Caco-2 (cell line): Measurements from ENCODE around the gene JAKMIP3. TPM values are rescaled to one million over a fixed set of nuclear protein-coding genes. Genes with fewer than 3 reads are reported as not detected.

Experiments
- BruUV-seq: library from RNA; stranded (reverse); fragments of 400-500 nt; replicated peaks from 2 replicates; lab custom pipeline; 2021; lab: Mats Ljungman, UMichigan
- CTCF ChIA-PET: fragments of 300-600 bp; sonication (Branson Sonifier 250); formaldehyde crosslinking; loops from one replicate; lab custom pipeline; 2022; ENCODE audit warnings: antibody characterized with exemption; lab: Charles Lee
- POLR2A ChIA-PET: fragments of 300-600 bp; sonication (Branson Sonifier 250); formaldehyde crosslinking; loops from one replicate; lab custom pipeline; 2022; ENCODE audit warnings: antibody characterized with exemption; lab: Charles Lee
- DNase-seq, 2 experiments: peaks; one replicate each; pipeline versions ENCODE4 v3.0.0 to v3.0.0-alpha.2; 2020 to 2022
- H3K27me3 ChIP-seq: replicated peaks from 2 replicates; pipeline ENCODE4 v1.6.0; 2011; ENCODE audit warnings: low read length; ENCODE audit not compliant: control insufficient read depth, insufficient read depth
- H3K36me3 ChIP-seq: 2 replicates; pipeline ENCODE4 v1.5.1; 2011; ENCODE audit warnings: low read length; ENCODE audit not compliant: control insufficient read depth, insufficient read depth
- H3K4me1 ChIP-seq: fragments of 250-450 bp; sonication (Bioruptor Pico); 2 replicates; pipeline ENCODE4 v1.5.1; 2020; ENCODE audit warnings: mild to moderate bottlenecking
- H3K4me3 ChIP-seq: 2 replicates; pipeline ENCODE4 v1.5.1; 2011; ENCODE audit warnings: low read depth, mild to moderate bottlenecking, control low read depth, low read length
- H3K9me3 ChIP-seq: fragments of 250-450 bp; sonication (Bioruptor Pico); 2 replicates; pipeline ENCODE4 v1.5.1; 2020; ENCODE audit warnings: mild to moderate bottlenecking, moderate library complexity
- H3K27ac Mint-ChIP-seq: one replicate; pipeline ENCODE4 v1.8.0; 2022; ENCODE audit warnings: mixed read lengths; ENCODE audit not compliant: unreplicated experiment
- H3K27me3 Mint-ChIP-seq: one replicate; pipeline ENCODE4 v1.8.0; 2022; ENCODE audit warnings: mixed read lengths; ENCODE audit not compliant: insufficient read depth, unreplicated experiment
- H3K36me3 Mint-ChIP-seq: one replicate; pipeline ENCODE4 v1.8.0; 2022; ENCODE audit warnings: mild to moderate bottlenecking, mixed read lengths; ENCODE audit not compliant: insufficient read depth, unreplicated experiment
- H3K4me1 Mint-ChIP-seq: one replicate; pipeline ENCODE4 v1.8.0; 2022; ENCODE audit warnings: low read depth, mixed read lengths; ENCODE audit not compliant: unreplicated experiment
- H3K4me3 Mint-ChIP-seq: one replicate; pipeline ENCODE4 v1.8.0; 2022; ENCODE audit warnings: mild to moderate bottlenecking, moderate library complexity, mixed read lengths; ENCODE audit not compliant: unreplicated experiment
- H3K9me3 Mint-ChIP-seq: one replicate; pipeline ENCODE4 v1.8.0; 2022; ENCODE audit warnings: mixed read lengths; ENCODE audit not compliant: unreplicated experiment
- CTCF ChIP-seq, 2 experiments: fragments of 200-600 bp in 1 of 2; IDR thresholded peaks; 1 replicate in 1 of 2; 2 replicates in 1 of 2; pipeline versions ENCODE4 v1.5.1 to v1.8.0; 2011 to 2022; ENCODE audit warnings: antibody characterized with exemption in 1 of 2, control low read depth in 1 of 2, inconsistent platforms in 1 of 2, low read depth in 1 of 2, low read length in 1 of 2, mild to moderate bottlenecking in 1 of 2, moderate library complexity in 1 of 2; ENCODE audit not compliant: insufficient read depth in 1 of 2, severe bottlenecking in 1 of 2, unreplicated experiment in 1 of 2
- intact Hi-C: fragments of 100-400 bp; cut with micrococcal nuclease; formaldehyde crosslinking; loops from one replicate; pipeline ENCODE4 v1.10.0; 2022; ENCODE audit not compliant: unreplicated experiment
- total RNA-seq: library from RNA; stranded (reverse); gene quantifications from 2 replicates; pipeline ENCODE4 v1.2.3, GENCODE V29; 2022

The JAKMIP3 gene
- total RNA-seq, 1 experiment from 2014 or later: 0.50 TPM

DNA sequence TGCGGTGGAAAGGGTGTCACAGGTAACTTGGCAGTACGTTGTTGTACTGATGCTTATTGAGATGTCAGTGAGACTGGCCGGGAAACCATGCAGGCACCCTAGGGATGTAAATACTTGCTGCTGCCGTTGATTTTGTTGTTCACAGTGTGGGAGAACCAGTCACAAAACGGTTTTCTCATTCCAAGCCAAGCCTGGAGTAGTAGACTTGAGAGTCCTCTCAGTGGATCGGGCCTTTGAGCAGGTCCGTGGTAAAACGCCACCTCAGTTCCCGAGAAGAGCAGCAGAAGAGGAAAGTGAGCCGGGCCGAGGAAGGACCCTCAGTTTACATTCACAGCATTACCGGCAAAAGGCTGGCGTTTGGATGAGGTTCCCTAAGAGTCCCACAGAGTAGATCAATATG is 1.1 kb downstream of the JAKMIP3 start:
- H3K4me3 ChIP-seq: no peak overlapping the region
- intact Hi-C loops: no loop called here
- no peaks in the 10 kb centered on the region for H3K27me3 ChIP-seq
- BruUV-seq: no TSS peak
- Mint-ChIP-seq H3K27ac (peak overlapping the region; percentile 79), H3K36me3 (no peaks in the 10 kb centered on the region), H3K4me1 (no peaks in the 10 kb centered on the region), H3K27me3 (peaks cover 6% of the 10 kb centered on the region), H3K4me3 (peak overlapping the region; percentile 78), H3K9me3 (no peaks in the 10 kb centered on the region)
- no peaks in the 10 kb centered on the region; the same call in 1 of the 2 replicates for H3K36me3 ChIP-seq
- no peaks in the 10 kb centered on the region for H3K9me3 ChIP-seq
- H3K4me1 ChIP-seq: no peaks in the 10 kb centered on the region; the same call in 1 of the 2 replicates
- DNase-seq: no peak
- TF ChIP-seq CTCF (IDR thresholded peaks at IDR 0.05; ENCODE audit: insufficient read depth in 1 of 2, low read depth in 1 of 2, low read length in 1 of 2, severe bottlenecking in 1 of 2, unreplicated experiment in 1 of 2): no peak
- ChIA-PET CTCF (no interaction called here), POLR2A (no interaction called here)

DNA sequence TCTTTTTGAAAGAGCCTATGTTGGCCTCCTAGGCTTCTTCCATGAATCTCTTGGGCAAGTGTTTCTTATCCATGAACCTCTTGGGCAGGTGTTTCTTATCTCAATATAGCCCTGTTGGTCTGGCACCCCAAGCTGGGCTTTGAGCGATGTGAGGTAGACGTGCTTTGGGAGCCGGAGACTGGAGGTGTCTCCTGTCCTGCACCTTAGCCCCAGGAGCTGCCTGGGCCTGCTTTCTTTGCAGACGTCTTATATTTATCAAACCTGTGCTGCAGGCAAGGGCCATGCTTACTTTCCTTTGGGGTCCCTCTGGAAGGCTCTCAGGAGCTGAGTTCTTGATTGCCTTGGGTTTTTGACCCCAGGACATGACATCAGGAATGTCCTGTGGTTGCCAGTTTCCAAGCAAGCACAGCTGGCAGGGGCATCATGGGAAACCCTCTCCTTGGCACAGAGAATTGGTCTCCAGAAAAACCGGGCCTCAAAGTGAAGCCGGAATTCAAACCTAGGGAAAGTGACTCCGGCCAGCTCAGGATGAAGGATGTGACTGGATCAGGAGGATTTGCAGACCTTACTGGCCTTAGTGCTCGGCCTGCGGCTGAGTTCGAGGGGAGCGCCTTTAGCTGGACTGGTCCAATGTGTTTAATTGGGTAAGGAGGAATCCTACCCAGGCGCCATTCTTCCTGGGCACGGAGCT is 2.8 kb downstream of the JAKMIP3 start:
- Mint-ChIP-seq H3K4me1 (no peaks in the 10 kb centered on the region), H3K27ac (no peak overlapping the region), H3K9me3 (peaks cover 10% of the 10 kb centered on the region), H3K27me3 (peaks cover 10% of the 10 kb centered on the region), H3K4me3 (no peak overlapping the region), H3K36me3 (no peaks in the 10 kb centered on the region)
- H3K9me3 ChIP-seq: no peaks in the 10 kb centered on the region
- no peak for DNase-seq
- POLR2A ChIA-PET: no interaction called here
- no TSS peak for BruUV-seq
- H3K4me3 ChIP-seq: no peak overlapping the region
- H3K36me3 ChIP-seq: no peaks in the 10 kb centered on the region; the same call in 1 of the 2 replicates
- intact Hi-C loops: no loop called here
- CTCF ChIA-PET: no interaction called here
- no peaks in the 10 kb centered on the region for H3K27me3 ChIP-seq
- no peak for TF ChIP-seq CTCF (IDR thresholded peaks at IDR 0.05; ENCODE audit: insufficient read depth in 1 of 2, low read depth in 1 of 2, low read length in 1 of 2, severe bottlenecking in 1 of 2, unreplicated experiment in 1 of 2)
- H3K4me1 ChIP-seq: no peaks in the 10 kb centered on the region; the same call in 1 of the 2 replicates

DNA sequence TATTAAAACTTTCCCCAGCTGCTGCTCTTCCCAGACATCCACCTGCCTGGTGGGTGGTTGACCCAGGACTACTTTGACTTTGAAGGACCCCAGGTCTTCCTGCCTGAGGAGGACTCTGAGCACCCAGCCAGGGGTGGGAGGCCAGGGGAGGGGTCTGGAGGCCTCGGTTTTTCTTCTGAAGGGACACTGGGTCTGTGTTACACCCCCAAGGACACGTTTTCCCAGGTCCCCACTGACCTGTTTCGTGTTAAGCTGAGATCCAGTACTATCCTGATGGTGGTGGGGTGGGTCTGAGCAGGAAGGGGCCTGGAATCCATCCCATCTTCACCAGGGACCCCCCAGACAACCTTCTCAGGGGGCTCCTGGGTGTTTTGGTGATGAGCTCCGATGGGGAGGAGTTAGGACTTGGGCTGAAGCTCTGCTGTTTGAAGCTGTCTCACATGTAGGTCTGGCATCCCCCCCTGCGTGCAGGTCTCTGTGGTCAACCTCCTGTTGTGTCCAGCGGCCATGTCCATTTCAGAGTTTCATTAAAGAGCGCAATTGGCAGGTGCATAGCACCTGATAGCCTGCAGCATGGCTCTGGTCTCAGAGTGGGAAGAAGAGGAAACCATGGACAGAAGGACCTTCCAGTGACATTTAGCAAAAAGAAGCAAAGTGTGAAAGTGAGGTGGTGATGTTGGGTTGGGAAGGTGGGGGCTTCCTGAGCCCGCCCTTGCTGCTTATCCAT is 3.5 kb downstream of the JAKMIP3 start:
- no peak for TF ChIP-seq CTCF (IDR thresholded peaks at IDR 0.05; ENCODE audit: insufficient read depth in 1 of 2, low read depth in 1 of 2, low read length in 1 of 2, severe bottlenecking in 1 of 2, unreplicated experiment in 1 of 2)
- ChIA-PET POLR2A (no interaction called here), CTCF (no interaction called here)
- Histone ChIP-seq H3K9me3 (no peaks in the 10 kb centered on the region; the same call in 1 of the 2 replicates), H3K4me3 (no peak overlapping the region), H3K4me1 (no peaks in the 10 kb centered on the region; the same call in 1 of the 2 replicates), H3K27me3 (no peaks in the 10 kb centered on the region), H3K36me3 (no peaks in the 10 kb centered on the region; the same call in 1 of the 2 replicates)
- no peaks in the 10 kb centered on the region for H3K36me3 Mint-ChIP-seq
- H3K4me1 Mint-ChIP-seq: no peaks in the 10 kb centered on the region
- intact Hi-C loops: no loop called here
- H3K9me3 Mint-ChIP-seq: peaks cover 10% of the 10 kb centered on the region
- peaks cover 10% of the 10 kb centered on the region for H3K27me3 Mint-ChIP-seq
- H3K4me3 Mint-ChIP-seq: no peak overlapping the region
- BruUV-seq: no TSS peak
- no peak for DNase-seq
- no peak overlapping the region for H3K27ac Mint-ChIP-seq
